ENCODE measurements around the gene COL16A1.

- TF ChIP-seq, protein P1, sequence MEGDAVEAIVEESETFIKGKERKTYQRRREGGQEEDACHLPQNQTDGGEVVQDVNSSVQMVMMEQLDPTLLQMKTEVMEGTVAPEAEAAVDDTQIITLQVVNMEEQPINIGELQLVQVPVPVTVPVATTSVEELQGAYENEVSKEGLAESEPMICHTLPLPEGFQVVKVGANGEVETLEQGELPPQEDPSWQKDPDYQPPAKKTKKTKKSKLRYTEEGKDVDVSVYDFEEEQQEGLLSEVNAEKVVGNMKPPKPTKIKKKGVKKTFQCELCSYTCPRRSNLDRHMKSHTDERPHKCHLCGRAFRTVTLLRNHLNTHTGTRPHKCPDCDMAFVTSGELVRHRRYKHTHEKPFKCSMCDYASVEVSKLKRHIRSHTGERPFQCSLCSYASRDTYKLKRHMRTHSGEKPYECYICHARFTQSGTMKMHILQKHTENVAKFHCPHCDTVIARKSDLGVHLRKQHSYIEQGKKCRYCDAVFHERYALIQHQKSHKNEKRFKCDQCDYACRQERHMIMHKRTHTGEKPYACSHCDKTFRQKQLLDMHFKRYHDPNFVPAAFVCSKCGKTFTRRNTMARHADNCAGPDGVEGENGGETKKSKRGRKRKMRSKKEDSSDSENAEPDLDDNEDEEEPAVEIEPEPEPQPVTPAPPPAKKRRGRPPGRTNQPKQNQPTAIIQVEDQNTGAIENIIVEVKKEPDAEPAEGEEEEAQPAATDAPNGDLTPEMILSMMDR (conservative IDR thresholded peaks at IDR 0.05; ENCODE audit: low read length) = no peak
- no peak for TF ChIP-seq EZH2phosphoT487 (IDR thresholded peaks at IDR 0.05; ENCODE audit: borderline replicate concordance)
Observed at GRCh38 chr1:31609514-31610118, 94.2 kb downstream of the COL16A1 start.

Data from Loucy (cell line).